ENCODE data around the gene GRK2.

- TF ChIP-seq POLR2A (IDR thresholded peaks at IDR 0.05) (no peak), CTCF (IDR thresholded peaks at IDR 0.05) (no peak)
Measured at GRCh38 chr11:67309166-67309565, 42.9 kb downstream of the GRK2 start.

Measured in body of pancreas (tissue), 4 donors.